Smooth muscle cell (in vitro differentiated cells): ENCODE data around the gene COPB2. TPM values are rescaled to one million over a fixed set of nuclear protein-coding genes. Genes with fewer than 3 reads are reported as not detected.

Source experiments
- DNase-seq: peaks from one replicate; lab custom pipeline; 2025; ENCODE audit not compliant: unreplicated experiment; lab: John Stamatoyannopoulos, UW
- H2AFZ ChIP-seq: fragments of 200-600 bp; sonication (generic); 2 replicates; pipeline ENCODE4 v1.6.0; 2016; ENCODE audit warnings: antibody characterized with exemption, low read depth, mild to moderate bottlenecking
- H3F3A ChIP-seq: fragments of 200-600 bp; sonication (generic); 2 replicates; pipeline ENCODE4 v1.6.0; 2017; ENCODE audit warnings: antibody characterized with exemption, low read depth
- H3K27ac ChIP-seq: fragments of 200-600 bp; sonication (generic); 2 replicates; pipeline ENCODE4 v1.5.1; 2016; ENCODE audit warnings: low read depth, mild to moderate bottlenecking
- H3K27me3 ChIP-seq: fragments of 200-600 bp; sonication (generic); 2 replicates; pipeline ENCODE4 v1.6.1; 2016; ENCODE audit warnings: low read depth, mild to moderate bottlenecking
- H3K36me3 ChIP-seq: fragments of 200-600 bp; sonication (generic); 2 replicates; pipeline ENCODE4 v1.5.1; 2016; ENCODE audit warnings: low read depth
- H3K4me1 ChIP-seq: fragments of 200-600 bp; sonication (generic); 2 replicates; pipeline ENCODE4 v1.5.1; 2016; ENCODE audit warnings: low read depth
- H3K4me2 ChIP-seq: fragments of 200-600 bp; sonication (generic); 2 replicates; pipeline ENCODE4 v1.6.0; 2016; ENCODE audit warnings: mild to moderate bottlenecking
- H3K4me3 ChIP-seq: fragments of 200-600 bp; sonication (generic); 2 replicates; pipeline ENCODE4 v1.5.1; 2016; ENCODE audit warnings: mild to moderate bottlenecking
- H3K79me2 ChIP-seq: fragments of 200-600 bp; sonication (generic); 2 replicates; pipeline ENCODE4 v1.6.0; 2016; ENCODE audit warnings: low read depth, mild to moderate bottlenecking
- H3K9ac ChIP-seq: fragments of 200-600 bp; sonication (generic); 2 replicates; pipeline ENCODE4 v1.6.0; 2016; ENCODE audit warnings: low read depth
- H3K9me3 ChIP-seq: fragments of 200-600 bp; sonication (generic); replicated peaks from 2 replicates; pipeline ENCODE4 v1.5.1; 2016; ENCODE audit warnings: low read depth
- H4K20me1 ChIP-seq: fragments of 200-600 bp; sonication (generic); 2 replicates; pipeline ENCODE4 v1.6.0; 2016; ENCODE audit warnings: low read depth
- CTCF ChIP-seq: fragments of 200-600 bp; sonication (generic); IDR thresholded peaks from 2 replicates; pipeline ENCODE4 v1.5.1; 2017; ENCODE audit warnings: borderline replicate concordance, mild to moderate bottlenecking, antibody characterized with exemption; ENCODE audit not compliant: insufficient read depth, poor library complexity, severe bottlenecking
- WGBS: methylation state at CpG from one replicate; pipeline ENCODE4 v1.1.7; 2016; ENCODE audit warnings: low lambda C conversion rate; 5-methylcytosine and 5-hydroxymethylcytosine counted together
- polyA plus RNA-seq: library from polyadenylated mRNA; unstranded; fragments of >200 nt; fragmentation: Nextera tagmentation; extraction: Ambion mirVana; gene quantifications from 2 replicates; pipeline ENCODE4 v1.2.1, GENCODE V29; 2016
- total RNA-seq: library from RNA; depleted of rRNA; stranded (reverse); fragments of >200 nt; gene quantifications from 2 replicates; pipeline ENCODE4 v1.2.3, GENCODE V29; 2014

Gene COPB2
- total and polyA plus RNA-seq, 2 experiments from 2014 or later = 157 to 194 TPM

GRCh38 chr3:139355891-139356290 is 33.6 kb downstream of the COPB2 start:
- Histone ChIP-seq H3K9me3 (no peaks in the 10 kb centered on the region), H3K4me2 (no peak overlapping the region), H3K4me1 (peaks cover 9% of the 10 kb centered on the region), H2AFZ (no peak overlapping the region), H4K20me1 (peaks cover 53% of the 10 kb centered on the region), H3F3A (peaks cover 68% of the 10 kb centered on the region), H3K79me2 (no peaks in the 10 kb centered on the region), H3K9ac (no peak overlapping the region), H3K27me3 (no peaks in the 10 kb centered on the region), H3K36me3 (peaks cover 37% of the 10 kb centered on the region), H3K4me3 (no peak overlapping the region), H3K27ac (peak overlapping the region; percentile 61)
- WGBS = 90% methylated on average over 1 of the region's 1 CpG
- no peak for DNase-seq
- TF ChIP-seq CTCF = no peak

- Histone ChIP-seq H3K36me3 (peaks cover 34% of the 10 kb centered on the region), H3K9me3 (no peaks in the 10 kb centered on the region), H3K27me3 (no peaks in the 10 kb centered on the region), H2AFZ (no peak overlapping the region), H3K79me2 (no peaks in the 10 kb centered on the region), H4K20me1 (peaks cover 49% of the 10 kb centered on the region), H3K9ac (no peak overlapping the region), H3F3A (peaks cover 68% of the 10 kb centered on the region), H3K4me1 (peaks cover 9% of the 10 kb centered on the region), H3K4me3 (no peak overlapping the region), H3K4me2 (no peak overlapping the region), H3K27ac (peak overlapping the region; percentile 61)
- DNase-seq = no peak
- TF ChIP-seq CTCF = no peak
- 64% methylated on average over 4 of the region's 4 CpGs for WGBS
Observed at GRCh38 chr3:139355476-139355875, 34.0 kb downstream of the COPB2 start.

GRCh38 chr3:139354661-139355060 is 34.8 kb downstream of the COPB2 start:
- Histone ChIP-seq H2AFZ (no peak overlapping the region), H3K9me3 (no peaks in the 10 kb centered on the region), H3K4me1 (peaks cover 8% of the 10 kb centered on the region), H3F3A (peaks cover 66% of the 10 kb centered on the region), H3K4me2 (no peak overlapping the region), H3K36me3 (peaks cover 33% of the 10 kb centered on the region), H3K79me2 (no peaks in the 10 kb centered on the region), H3K27ac (peak overlapping the region; percentile 61), H4K20me1 (peaks cover 42% of the 10 kb centered on the region), H3K4me3 (no peak overlapping the region), H3K9ac (no peak overlapping the region), H3K27me3 (no peaks in the 10 kb centered on the region)
- TF ChIP-seq CTCF = no peak
- 90% methylated on average over 4 of the region's 4 CpGs for WGBS
- DNase-seq = no peak

GRCh38 chr3:139353920-139354556 is 35.4 kb downstream of the COPB2 start:
- H2AFZ ChIP-seq = no peak overlapping the region
- H3K4me1 ChIP-seq = peaks cover 1% of the 10 kb centered on the region
- H3F3A ChIP-seq = peaks cover 60% of the 10 kb centered on the region
- H4K20me1 ChIP-seq = peaks cover 36% of the 10 kb centered on the region
- H3K9me3 ChIP-seq = no peaks in the 10 kb centered on the region
- peak; percentile 47 for TF ChIP-seq CTCF
- H3K27ac ChIP-seq = peak overlapping the region; percentile 61
- WGBS = 78% methylated on average over 3 of the region's 3 CpGs
- no peak for DNase-seq
- peaks cover 29% of the 10 kb centered on the region for H3K36me3 ChIP-seq
- no peak overlapping the region for H3K9ac ChIP-seq
- no peak overlapping the region for H3K4me2 ChIP-seq
- H3K27me3 ChIP-seq = no peaks in the 10 kb centered on the region
- no peaks in the 10 kb centered on the region for H3K79me2 ChIP-seq
- no peak overlapping the region for H3K4me3 ChIP-seq
